ENCODE measurements around the gene FECH.
"Not testable (repeated sequence)": the region's sequence is repeated elsewhere in the genome, so short reads cannot be mapped to it uniquely, and the experiment has no call there.

The FECH gene

GRCh38 chr18:57533868-57534510 is 52.5 kb downstream of the FECH start:
- DNase-seq (ENCODE audit: low read depth in 1 of 2, low spot score in 1 of 2): no peak

- DNase-seq (ENCODE audit: low read depth in 1 of 2, low spot score in 1 of 2): no peak
Observed at GRCh38 chr18:57533006-57533867, 53.3 kb downstream of the FECH start.

- DNase-seq (ENCODE audit: low read depth in 1 of 2, low spot score in 1 of 2): no peak
Observed at GRCh38 chr18:57529151-57529550, 57.4 kb downstream of the FECH start.

GRCh38 chr18:57527556-57528229 is 58.8 kb downstream of the FECH start:
- DNase-seq (ENCODE audit: low read depth in 1 of 2, low spot score in 1 of 2): no peak

- DNase-seq (ENCODE audit: low read depth in 1 of 2, low spot score in 1 of 2): no peak
Observed at GRCh38 chr18:57523171-57523956, 63.1 kb downstream of the FECH start.

- not testable (repeated sequence) for DNase-seq (ENCODE audit: low read depth in 1 of 2, low spot score in 1 of 2)
Observed at GRCh38 chr18:57522348-57522747, 64.2 kb downstream of the FECH start.

- no peak for DNase-seq (ENCODE audit: low read depth in 1 of 2, low spot score in 1 of 2)
Observed at GRCh38 chr18:57519668-57520424, 66.7 kb downstream of the FECH start.

- no peak for DNase-seq (ENCODE audit: low read depth in 1 of 2, low spot score in 1 of 2)
Observed at GRCh38 chr18:57518533-57518932, 68.0 kb downstream of the FECH start.

GRCh38 chr18:57516056-57516455 is 70.4 kb downstream of the FECH start:
- no peak for DNase-seq (ENCODE audit: low read depth in 1 of 2, low spot score in 1 of 2)

- no peak for DNase-seq (ENCODE audit: low read depth in 1 of 2, low spot score in 1 of 2)
Observed at GRCh38 chr18:57505231-57505630, 81.3 kb downstream of the FECH start.

GRCh38 chr18:57502624-57503023 is 83.9 kb downstream of the FECH start:
- no peak for DNase-seq (ENCODE audit: low read depth in 1 of 2, low spot score in 1 of 2)

GRCh38 chr18:57498682-57499256 is 87.7 kb downstream of the FECH start:
- DNase-seq (ENCODE audit: low read depth in 1 of 2, low spot score in 1 of 2): no peak

All from activated CD4-positive, alpha-beta T cell treated with anti-CD3 and anti-CD28 coated beads, Interleukin-2, amount 50 U/mL, for 24 hours (primary cell).